Neural progenitor cell (in vitro differentiated cells): ENCODE data around the gene LIN7B. TPM values are rescaled to one million over a fixed set of nuclear protein-coding genes. Genes with fewer than 3 reads are reported as not detected.

Source experiments
- DNase-seq: peaks from one replicate; pipeline ENCODE4 v3.0.0-alpha.2; 2016; ENCODE audit warnings: low spot score
- H2AFZ ChIP-seq: fragments of 200-600 bp; sonication (generic); replicated peaks from 2 replicates; pipeline ENCODE4 v1.6.1; 2016; ENCODE audit warnings: antibody characterized with exemption
- H3F3A ChIP-seq: fragments of 200-600 bp; sonication (generic); 2 replicates; pipeline ENCODE4 v1.6.1; 2016; ENCODE audit warnings: antibody characterized with exemption, low read depth
- H3K27ac ChIP-seq: fragments of 200-600 bp; sonication (generic); 2 replicates; pipeline ENCODE4 v1.5.1; 2016; ENCODE audit warnings: mild to moderate bottlenecking
- H3K27me3 ChIP-seq: fragments of 200-600 bp; sonication (generic); 2 replicates; pipeline ENCODE4 v1.6.1; 2016; ENCODE audit warnings: mild to moderate bottlenecking, moderate library complexity
- H3K36me3 ChIP-seq: fragments of 200-600 bp; sonication (generic); 2 replicates; pipeline ENCODE4 v1.5.1; 2016
- H3K4me1 ChIP-seq: fragments of 200-600 bp; sonication (generic); 2 replicates; pipeline ENCODE4 v1.6.1; 2016; ENCODE audit warnings: mixed run types
- H3K4me2 ChIP-seq: fragments of 200-600 bp; sonication (generic); 2 replicates; pipeline ENCODE4 v1.6.1; 2016
- H3K4me3 ChIP-seq: fragments of 200-600 bp; sonication (generic); 2 replicates; pipeline ENCODE4 v1.5.1; 2016
- H3K79me2 ChIP-seq: fragments of 200-600 bp; sonication (generic); 2 replicates; pipeline ENCODE4 v1.6.1; 2016; ENCODE audit warnings: low read depth
- H3K9ac ChIP-seq: fragments of 200-600 bp; sonication (generic); 2 replicates; pipeline ENCODE4 v1.6.1; 2016
- H3K9me3 ChIP-seq: fragments of 200-600 bp; sonication (generic); 2 replicates; pipeline ENCODE4 v1.5.1; 2016; ENCODE audit warnings: low read depth
- H4K20me1 ChIP-seq: fragments of 200-600 bp; sonication (generic); 2 replicates; pipeline ENCODE4 v1.6.1; 2016; ENCODE audit warnings: low read depth
- H3K27ac Mint-ChIP-seq: 3 replicates; pipeline ENCODE4 v1.8.0; 2021; ENCODE audit warnings: mixed read lengths
- H3K27me3 Mint-ChIP-seq: 2 replicates; pipeline ENCODE4 v1.8.0; 2022; ENCODE audit warnings: low read depth, mild to moderate bottlenecking, inconsistent platforms, moderate library complexity, mixed read lengths; ENCODE audit not compliant: insufficient read depth
- H3K36me3 Mint-ChIP-seq: 3 replicates; pipeline ENCODE4 v1.8.0; 2021; ENCODE audit warnings: mixed read lengths
- H3K4me1 Mint-ChIP-seq: 3 replicates; pipeline ENCODE4 v1.8.0; 2021; ENCODE audit warnings: mixed read lengths
- H3K4me3 Mint-ChIP-seq: 3 replicates; pipeline ENCODE4 v1.8.0; 2021; ENCODE audit warnings: mild to moderate bottlenecking, moderate library complexity, mixed read lengths
- H3K9me3 Mint-ChIP-seq: 3 replicates; pipeline ENCODE4 v1.8.0; 2020; ENCODE audit warnings: mixed read lengths
- EZH2 ChIP-seq: fragments of 200-600 bp; sonication (generic); IDR thresholded peaks from 2 replicates; pipeline ENCODE4 v1.6.1; 2017; ENCODE audit warnings: antibody characterized with exemption, mild to moderate bottlenecking, moderate library complexity
- EZH2phosphoT487 ChIP-seq: fragments of 200-600 bp; sonication (generic); IDR thresholded peaks from 2 replicates; pipeline ENCODE4 v1.6.1; 2017; ENCODE audit warnings: antibody characterized with exemption
- total RNA-seq: library from RNA; depleted of rRNA; stranded (reverse); fragments of >200 nt; gene quantifications from 2 replicates; pipeline ENCODE4 v1.2.3, GENCODE V29; 2015; ENCODE audit warnings: low replicate concordance
- TF ChIP-seq, protein P1 (sequence below): fragments of 200-600 bp; sonication (generic); IDR thresholded peaks from 2 replicates; pipeline ENCODE4 v1.5.1; 2017; ENCODE audit warnings: antibody characterized with exemption, mild to moderate bottlenecking

LIN7B gene
- total RNA-seq, 1 donor from 2014 or later: 9.7 TPM

GRCh38 chr19:49110567-49110966, 3.6 kb upstream of the LIN7B start:
- H3K9ac ChIP-seq: no peak overlapping the region
- H3K27me3 Mint-ChIP-seq: peaks cover 10% of the 10 kb centered on the region
- H3K4me3 Mint-ChIP-seq: no peak overlapping the region
- no peak overlapping the region for H3K27ac ChIP-seq
- H3K9me3 ChIP-seq: no peaks in the 10 kb centered on the region
- no peak overlapping the region for H3K27ac Mint-ChIP-seq
- H2AFZ ChIP-seq: no peak overlapping the region
- peaks cover 61% of the 10 kb centered on the region for H3F3A ChIP-seq
- H3K4me1 Mint-ChIP-seq: peaks cover 14% of the 10 kb centered on the region
- peaks cover 24% of the 10 kb centered on the region for H3K36me3 Mint-ChIP-seq
- H4K20me1 ChIP-seq: peaks cover 53% of the 10 kb centered on the region
- H3K9me3 Mint-ChIP-seq: no peaks in the 10 kb centered on the region
- peaks cover 10% of the 10 kb centered on the region for H3K79me2 ChIP-seq
- H3K4me1 ChIP-seq: peaks cover 4% of the 10 kb centered on the region
- H3K36me3 ChIP-seq: no peaks in the 10 kb centered on the region
- no peak overlapping the region for H3K4me2 ChIP-seq
- TF ChIP-seq EZH2: no peak
- peaks cover 7% of the 10 kb centered on the region for H3K27me3 ChIP-seq
- DNase-seq: no peak
- no peak overlapping the region for H3K4me3 ChIP-seq

DNA sequence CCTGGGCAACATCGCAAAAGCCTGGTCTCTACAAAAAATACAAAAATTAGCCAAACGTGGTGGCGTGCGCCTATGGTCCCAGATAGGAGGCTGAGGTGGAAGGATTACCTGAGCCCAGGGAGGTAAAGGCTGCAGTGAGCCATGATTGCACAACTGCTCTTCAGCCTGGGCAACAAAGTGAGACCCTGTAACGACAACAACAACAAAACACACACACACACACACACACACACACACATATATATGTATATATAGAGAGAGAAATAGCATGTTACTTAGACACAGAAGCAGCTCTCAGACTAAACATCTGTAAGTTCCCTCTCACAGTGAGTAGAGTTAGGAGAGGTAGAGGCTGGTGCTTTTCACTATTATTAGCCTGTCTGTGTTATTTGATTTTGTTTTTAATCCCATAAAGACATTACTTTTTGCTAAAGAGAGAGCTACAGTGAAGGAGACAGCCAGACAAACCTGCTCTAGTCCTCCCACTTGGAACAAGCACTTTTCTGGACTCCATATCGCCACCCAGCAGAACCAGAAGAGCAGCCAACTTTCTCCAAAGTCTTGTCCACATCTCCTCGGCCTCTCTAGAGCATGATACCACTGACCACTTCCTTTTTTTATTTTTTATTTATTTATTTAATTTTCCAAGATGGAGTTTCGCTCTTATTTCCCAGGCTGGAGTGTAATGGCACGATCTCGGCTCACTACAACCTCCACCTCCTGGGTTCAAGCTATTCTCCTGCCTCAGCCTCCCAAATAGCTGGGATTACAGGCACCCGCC, 2.8 kb upstream of the LIN7B start:
- Histone ChIP-seq H3K4me2 (no peak overlapping the region), H3F3A (peaks cover 53% of the 10 kb centered on the region), H3K4me3 (no peak overlapping the region), H3K9ac (no peak overlapping the region), H2AFZ (no peak overlapping the region), H3K9me3 (no peaks in the 10 kb centered on the region), H3K4me1 (peaks cover 4% of the 10 kb centered on the region), H3K79me2 (peaks cover 8% of the 10 kb centered on the region), H3K36me3 (no peaks in the 10 kb centered on the region), H3K27me3 (peaks cover 8% of the 10 kb centered on the region), H4K20me1 (peaks cover 50% of the 10 kb centered on the region), H3K27ac (no peak overlapping the region)
- TF ChIP-seq, protein P1, sequence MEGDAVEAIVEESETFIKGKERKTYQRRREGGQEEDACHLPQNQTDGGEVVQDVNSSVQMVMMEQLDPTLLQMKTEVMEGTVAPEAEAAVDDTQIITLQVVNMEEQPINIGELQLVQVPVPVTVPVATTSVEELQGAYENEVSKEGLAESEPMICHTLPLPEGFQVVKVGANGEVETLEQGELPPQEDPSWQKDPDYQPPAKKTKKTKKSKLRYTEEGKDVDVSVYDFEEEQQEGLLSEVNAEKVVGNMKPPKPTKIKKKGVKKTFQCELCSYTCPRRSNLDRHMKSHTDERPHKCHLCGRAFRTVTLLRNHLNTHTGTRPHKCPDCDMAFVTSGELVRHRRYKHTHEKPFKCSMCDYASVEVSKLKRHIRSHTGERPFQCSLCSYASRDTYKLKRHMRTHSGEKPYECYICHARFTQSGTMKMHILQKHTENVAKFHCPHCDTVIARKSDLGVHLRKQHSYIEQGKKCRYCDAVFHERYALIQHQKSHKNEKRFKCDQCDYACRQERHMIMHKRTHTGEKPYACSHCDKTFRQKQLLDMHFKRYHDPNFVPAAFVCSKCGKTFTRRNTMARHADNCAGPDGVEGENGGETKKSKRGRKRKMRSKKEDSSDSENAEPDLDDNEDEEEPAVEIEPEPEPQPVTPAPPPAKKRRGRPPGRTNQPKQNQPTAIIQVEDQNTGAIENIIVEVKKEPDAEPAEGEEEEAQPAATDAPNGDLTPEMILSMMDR: no peak
- TF ChIP-seq EZH2 (no peak), EZH2phosphoT487 (no peak)
- Mint-ChIP-seq H3K4me3 (no peak overlapping the region), H3K4me1 (peaks cover 14% of the 10 kb centered on the region), H3K27me3 (peaks cover 10% of the 10 kb centered on the region), H3K27ac (no peak overlapping the region), H3K36me3 (peaks cover 24% of the 10 kb centered on the region), H3K9me3 (no peaks in the 10 kb centered on the region)
- DNase-seq: no peak

GRCh38 chr19:49114630-49115363, 627 bp downstream of the LIN7B start:
- peaks cover 9% of the 10 kb centered on the region for H3K27me3 Mint-ChIP-seq
- no peak overlapping the region for H3K27ac ChIP-seq

More at GRCh38 chr19:49114630-49115363, 627 bp downstream of the LIN7B start:
- no peaks in the 10 kb centered on the region for H3K79me2 ChIP-seq
- H2AFZ ChIP-seq: peak overlapping the region; percentile 97
- Mint-ChIP-seq H3K4me1 (peaks cover 27% of the 10 kb centered on the region), H3K9me3 (no peaks in the 10 kb centered on the region), H3K36me3 (peaks cover 6% of the 10 kb centered on the region), H3K27ac (no peak overlapping the region), H3K4me3 (peak overlapping the region; percentile 82)
- H3K27me3 ChIP-seq: peaks cover 14% of the 10 kb centered on the region
- peak overlapping the region; percentile 33 for H3K9ac ChIP-seq
- H4K20me1 ChIP-seq: peaks cover 37% of the 10 kb centered on the region
- H3K36me3 ChIP-seq: no peaks in the 10 kb centered on the region
- H3K4me2 ChIP-seq: peak overlapping the region; percentile 99
- H3K9me3 ChIP-seq: no peaks in the 10 kb centered on the region
- DNase-seq: peak; percentile 93
- TF ChIP-seq, protein P1: no peak
- TF ChIP-seq EZH2: peak; percentile 36
- H3K4me3 ChIP-seq: peak overlapping the region; percentile 96
- peaks cover 34% of the 10 kb centered on the region for H3F3A ChIP-seq
- peaks cover 4% of the 10 kb centered on the region for H3K4me1 ChIP-seq
